ENCODE data around the gene MYO9A. TPM values are rescaled to one million over a fixed set of nuclear protein-coding genes. Genes with fewer than 3 reads are reported as not detected.

MYO9A gene
- polyA plus RNA-seq, 3 donors = 3.9 to 6.6 (median 5.0) TPM

GRCh38 chr15:71943806-71944205 is 174.1 kb downstream of the MYO9A start:
- peaks cover 0 to 2% (median 0%) of the 10 kb centered on the region in 7 donors for H3K9me3 Mint-ChIP-seq
- H3K27me3 Mint-ChIP-seq (ENCODE audit: low read depth in 3 of 3) = no peaks in the 10 kb centered on the region
- Histone ChIP-seq H4K20me1 (ENCODE audit: insufficient read depth, low read length) (no peaks in the 10 kb centered on the region), H3K79me2 (ENCODE audit: insufficient read depth, low read length) (no peaks in the 10 kb centered on the region), H3K36me3 (replicated peaks in 1 of 2; ENCODE audit: control insufficient read depth in 1 of 2, insufficient read depth in 2 of 2, low read length in 2 of 2) (no peaks in the 10 kb centered on the region), H2AFZ (ENCODE audit: insufficient read depth, low read depth, low read length, poor library complexity, severe bottlenecking) (no peak overlapping the region), H3K27me3 (ENCODE audit: control insufficient read depth in 2 of 2, insufficient read depth in 2 of 2, low read length in 2 of 2) (no peaks in the 10 kb centered on the region), H3K4me1 (ENCODE audit: control insufficient read depth in 1 of 2, insufficient read depth in 2 of 2, low read length in 2 of 2) (no peaks in the 10 kb centered on the region), H3K9me3 (replicated peaks in 1 of 2; ENCODE audit: control insufficient read depth in 1 of 2, insufficient read depth in 1 of 2, low read length in 2 of 2) (no peaks in the 10 kb centered on the region), H3K4me3 (replicated peaks in 1 of 3; ENCODE audit: low read depth in 2 of 3, low read length in 3 of 3) (no peak overlapping the region), H3K27ac (ENCODE audit: low read depth in 1 of 2, low read length in 2 of 2) (no peak overlapping the region), H3K9ac (ENCODE audit: insufficient read depth, low read length, poor library complexity, severe bottlenecking) (no peak overlapping the region), H3K4me2 (replicated peaks; ENCODE audit: extremely low read depth, low read length, poor library complexity, severe bottlenecking) (no peak overlapping the region)
- intact Hi-C loops (cut with micrococcal nuclease) = no loop called here
- no peaks in the 10 kb centered on the region for H3K4me1 Mint-ChIP-seq
- TF ChIP-seq, protein P1, sequence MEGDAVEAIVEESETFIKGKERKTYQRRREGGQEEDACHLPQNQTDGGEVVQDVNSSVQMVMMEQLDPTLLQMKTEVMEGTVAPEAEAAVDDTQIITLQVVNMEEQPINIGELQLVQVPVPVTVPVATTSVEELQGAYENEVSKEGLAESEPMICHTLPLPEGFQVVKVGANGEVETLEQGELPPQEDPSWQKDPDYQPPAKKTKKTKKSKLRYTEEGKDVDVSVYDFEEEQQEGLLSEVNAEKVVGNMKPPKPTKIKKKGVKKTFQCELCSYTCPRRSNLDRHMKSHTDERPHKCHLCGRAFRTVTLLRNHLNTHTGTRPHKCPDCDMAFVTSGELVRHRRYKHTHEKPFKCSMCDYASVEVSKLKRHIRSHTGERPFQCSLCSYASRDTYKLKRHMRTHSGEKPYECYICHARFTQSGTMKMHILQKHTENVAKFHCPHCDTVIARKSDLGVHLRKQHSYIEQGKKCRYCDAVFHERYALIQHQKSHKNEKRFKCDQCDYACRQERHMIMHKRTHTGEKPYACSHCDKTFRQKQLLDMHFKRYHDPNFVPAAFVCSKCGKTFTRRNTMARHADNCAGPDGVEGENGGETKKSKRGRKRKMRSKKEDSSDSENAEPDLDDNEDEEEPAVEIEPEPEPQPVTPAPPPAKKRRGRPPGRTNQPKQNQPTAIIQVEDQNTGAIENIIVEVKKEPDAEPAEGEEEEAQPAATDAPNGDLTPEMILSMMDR (IDR thresholded peaks at IDR 0.05) = no peak
- DNase-seq = no peak
- WGBS (ENCODE audit: insufficient coverage) = 100% methylated on average over 2 of the region's 5 CpGs
- no peak overlapping the region for H3K27ac Mint-ChIP-seq
- H3K4me3 Mint-ChIP-seq = no peak overlapping the region
- H3K36me3 Mint-ChIP-seq = peaks cover 3 to 5% of the 10 kb centered on the region in 2 donors

DNA sequence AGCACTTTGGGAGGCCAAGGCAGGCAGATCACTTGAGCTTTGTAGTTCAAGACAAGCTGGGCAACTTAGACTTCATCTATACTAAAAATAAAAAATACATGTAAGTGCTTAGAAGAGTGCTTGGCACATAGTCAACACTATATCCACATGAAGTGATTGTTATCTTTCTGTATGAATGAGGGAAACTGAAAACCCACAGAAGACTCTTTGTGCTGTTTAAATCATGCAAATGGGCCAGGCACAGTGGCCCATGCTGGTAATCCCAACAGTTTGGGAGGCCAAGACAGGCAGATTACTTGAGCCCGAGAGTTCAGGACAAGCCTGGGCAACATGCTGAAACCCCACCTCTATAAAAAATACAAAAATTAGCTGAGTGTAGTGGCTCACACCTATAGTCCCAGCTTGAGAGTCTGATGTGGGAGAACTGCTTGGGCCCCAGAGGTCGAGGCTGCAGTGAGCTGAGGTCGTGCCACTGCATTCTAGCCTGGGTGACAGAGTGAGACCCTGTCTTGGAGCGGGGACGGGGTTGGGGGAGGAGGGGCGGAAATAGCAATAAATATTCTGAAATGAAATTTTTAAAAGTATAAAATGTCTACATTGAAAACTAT is 177.9 kb downstream of the MYO9A start:
- H3K9me3 Mint-ChIP-seq = peaks cover 0 to 2% (median 0%) of the 10 kb centered on the region in 7 donors
- H3K36me3 Mint-ChIP-seq = peaks cover 15 to 16% of the 10 kb centered on the region in 2 donors
- H3K4me3 Mint-ChIP-seq = no peak overlapping the region
- DNase-seq = no peak
- Histone ChIP-seq H2AFZ (ENCODE audit: insufficient read depth, low read depth, low read length, poor library complexity, severe bottlenecking) (no peak overlapping the region), H4K20me1 (ENCODE audit: insufficient read depth, low read length) (no peaks in the 10 kb centered on the region), H3K4me3 (replicated peaks in 1 of 3; ENCODE audit: low read depth in 2 of 3, low read length in 3 of 3) (no peak overlapping the region), H3K9ac (ENCODE audit: insufficient read depth, low read length, poor library complexity, severe bottlenecking) (no peak overlapping the region), H3K4me2 (replicated peaks; ENCODE audit: extremely low read depth, low read length, poor library complexity, severe bottlenecking) (no peak overlapping the region), H3K9me3 (replicated peaks in 1 of 2; ENCODE audit: control insufficient read depth in 1 of 2, insufficient read depth in 1 of 2, low read length in 2 of 2) (no peaks in the 10 kb centered on the region), H3K27me3 (ENCODE audit: control insufficient read depth in 2 of 2, insufficient read depth in 2 of 2, low read length in 2 of 2) (no peaks in the 10 kb centered on the region), H3K4me1 (ENCODE audit: control insufficient read depth in 1 of 2, insufficient read depth in 2 of 2, low read length in 2 of 2) (no peaks in the 10 kb centered on the region), H3K79me2 (ENCODE audit: insufficient read depth, low read length) (no peaks in the 10 kb centered on the region), H3K27ac (ENCODE audit: low read depth in 1 of 2, low read length in 2 of 2) (no peak overlapping the region), H3K36me3 (replicated peaks in 1 of 2; ENCODE audit: control insufficient read depth in 1 of 2, insufficient read depth in 2 of 2, low read length in 2 of 2) (peaks cover 2 to 9% of the 10 kb centered on the region in 2 donors)
- TF ChIP-seq, protein P1 (IDR thresholded peaks at IDR 0.05) = no peak
- no peak overlapping the region for H3K27ac Mint-ChIP-seq
- intact Hi-C loops (cut with micrococcal nuclease) = no loop called here
- WGBS (ENCODE audit: insufficient coverage) = 94% methylated on average over 2 of the region's 6 CpGs
- H3K27me3 Mint-ChIP-seq (ENCODE audit: low read depth in 3 of 3) = no peaks in the 10 kb centered on the region
- no peaks in the 10 kb centered on the region for H3K4me1 Mint-ChIP-seq
